Measurements from ENCODE around the gene HCFC1R1.
"Not testable (repeated sequence)": the region's sequence is repeated elsewhere in the genome, so short reads cannot be mapped to it uniquely, and the experiment has no call there.

HCFC1R1 gene

GRCh38 chr16:3056336-3057180, 32.8 kb upstream of the HCFC1R1 start:
- DNase-seq, result no peak

DNA sequence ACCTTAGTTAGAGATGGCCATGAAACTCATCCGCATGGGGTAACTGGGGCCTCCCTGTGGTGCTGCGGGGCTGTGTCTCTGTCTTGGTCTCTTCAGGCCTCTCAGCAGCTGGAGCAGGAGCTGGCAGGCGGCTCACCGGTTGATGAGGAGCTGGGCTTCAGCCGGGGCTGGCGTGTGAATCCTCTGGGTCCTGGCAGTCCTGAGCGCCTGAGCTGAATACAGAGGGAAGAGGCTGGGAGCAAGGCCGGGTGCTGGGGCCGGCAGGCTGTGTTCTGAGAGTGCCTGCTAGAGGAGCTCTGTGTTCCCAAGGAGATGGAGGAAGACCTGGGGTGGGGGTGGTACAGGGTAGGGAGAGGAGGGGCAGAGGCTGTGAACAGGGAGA, 32.0 kb upstream of the HCFC1R1 start:
- DNase-seq, result not testable (repeated sequence)

DNA sequence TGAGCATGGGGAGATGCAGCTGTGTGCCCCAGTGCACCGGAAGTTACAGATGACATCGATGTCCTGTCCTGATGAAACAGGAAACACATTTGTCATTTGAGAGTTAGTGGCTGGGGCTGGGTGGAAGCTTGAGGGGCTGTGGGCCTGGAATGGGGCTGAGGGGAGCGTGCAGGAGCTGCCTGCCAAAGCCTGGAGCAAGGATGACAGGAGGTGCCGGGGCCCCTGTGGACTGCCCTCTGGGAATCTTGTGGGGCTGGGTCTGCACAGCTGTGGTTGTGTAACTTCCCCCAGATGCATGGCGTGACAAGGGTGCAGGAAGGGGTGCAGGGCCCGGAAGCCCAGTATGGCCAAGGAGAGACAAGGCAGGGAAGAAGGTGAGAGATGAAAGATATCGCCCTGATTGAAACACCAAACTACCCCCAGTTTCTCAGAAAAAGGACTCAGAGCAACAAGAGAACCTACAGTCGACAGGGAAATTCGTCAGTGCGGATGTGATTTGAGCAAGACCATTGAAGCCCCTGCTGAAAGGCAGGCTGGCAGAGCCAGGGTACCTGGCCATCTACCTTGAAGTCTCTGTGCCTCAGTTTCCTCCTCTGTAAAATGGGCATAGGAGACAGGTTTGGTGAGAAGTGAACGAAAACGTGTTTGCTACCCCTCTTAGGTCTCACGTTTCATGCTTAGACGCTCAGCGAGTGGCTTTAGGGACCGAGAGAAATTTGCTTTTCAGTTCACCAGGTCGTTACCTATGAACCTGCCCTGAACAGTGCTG, 31.4 kb upstream of the HCFC1R1 start:
- DNase-seq, result no peak

GRCh38 chr16:3053330-3053710, 29.6 kb upstream of the HCFC1R1 start:
- DNase-seq, result not testable (repeated sequence)

GRCh38 chr16:3052571-3053329, 29.0 kb upstream of the HCFC1R1 start:
- DNase-seq, result not testable (repeated sequence)

DNA sequence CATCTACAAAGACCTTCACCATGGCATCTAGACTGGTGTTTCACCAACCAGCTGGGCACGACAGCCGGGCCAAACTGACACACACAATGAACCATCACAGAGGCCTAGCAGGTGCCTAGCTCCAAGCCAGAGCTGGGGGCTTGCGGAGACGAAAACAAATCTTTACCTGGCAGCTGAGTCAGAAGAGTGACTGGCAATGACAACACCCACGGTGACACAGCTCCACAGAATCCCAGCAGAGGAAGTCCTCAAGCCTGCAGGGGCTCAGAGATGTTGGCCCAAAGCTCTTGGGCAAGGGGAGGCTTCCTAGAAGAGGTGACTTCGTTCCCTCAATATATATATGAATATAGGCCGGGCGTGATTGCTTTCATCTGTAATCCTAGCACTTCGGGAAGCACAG, 27.8 kb upstream of the HCFC1R1 start:
- DNase-seq, result no peak

DNA sequence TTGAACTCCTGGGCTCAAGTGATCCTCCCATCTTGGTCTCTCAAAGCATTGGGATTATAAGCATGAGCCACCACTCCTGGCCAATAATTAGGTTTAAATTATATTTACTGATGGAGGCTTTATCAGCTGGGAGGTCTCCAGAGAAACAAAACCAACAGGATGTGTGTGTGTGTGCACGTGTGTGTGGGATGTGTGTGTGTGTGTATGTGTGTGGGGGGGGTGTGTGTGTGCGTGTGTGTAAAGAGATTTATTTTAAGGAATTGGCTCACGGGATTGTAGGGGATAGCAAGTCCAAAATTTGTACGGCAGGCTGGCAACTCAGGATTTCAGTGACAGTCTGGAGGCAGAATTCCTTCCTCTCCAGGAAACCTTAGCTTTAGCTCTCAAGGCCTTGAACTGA, 27.3 kb upstream of the HCFC1R1 start:
- DNase-seq, result no peak

DNA sequence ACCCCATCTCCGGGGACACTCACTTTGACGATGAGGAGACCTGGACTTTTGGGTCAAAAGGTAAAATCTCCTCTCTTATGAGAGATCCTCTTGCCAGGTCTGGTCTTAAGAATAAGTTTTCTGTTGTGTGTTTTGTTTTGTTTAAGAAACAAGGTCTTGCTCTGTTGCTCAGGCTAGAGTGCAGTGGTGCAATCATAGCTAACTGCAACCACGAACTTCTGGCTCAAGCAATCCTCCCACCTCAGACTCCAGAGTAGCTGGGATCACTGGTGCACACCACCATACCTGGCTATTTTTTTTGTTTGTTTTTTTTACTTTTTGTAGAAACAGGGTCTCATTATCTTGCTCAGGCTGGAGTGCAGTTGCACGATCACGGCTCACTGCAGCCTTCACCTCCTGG, 26.7 kb upstream of the HCFC1R1 start:
- DNase-seq, result no peak

DNA sequence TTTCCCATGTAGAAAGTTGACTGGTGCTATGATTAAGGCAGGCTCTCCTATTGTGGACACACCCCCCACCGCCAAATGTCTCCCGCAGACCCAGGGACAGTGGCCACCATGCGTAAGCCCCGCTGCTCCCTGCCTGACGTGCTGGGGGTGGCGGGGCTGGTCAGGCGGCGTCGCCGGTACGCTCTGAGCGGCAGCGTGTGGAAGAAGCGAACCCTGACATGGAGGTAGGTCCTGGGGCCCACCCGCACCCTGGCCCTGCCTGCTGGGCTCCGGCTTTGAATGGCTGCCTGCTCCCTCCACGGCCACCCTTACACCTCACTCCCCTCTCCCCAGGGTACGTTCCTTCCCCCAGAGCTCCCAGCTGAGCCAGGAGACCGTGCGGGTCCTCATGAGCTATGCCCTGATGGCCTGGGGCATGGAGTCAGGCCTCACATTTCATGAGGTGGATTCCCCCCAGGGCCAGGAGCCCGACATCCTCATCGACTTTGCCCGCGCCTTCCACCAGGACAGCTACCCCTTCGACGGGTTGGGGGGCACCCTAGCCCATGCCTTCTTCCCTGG, 26.3 kb upstream of the HCFC1R1 start:
- DNase-seq, result no peak

DNA sequence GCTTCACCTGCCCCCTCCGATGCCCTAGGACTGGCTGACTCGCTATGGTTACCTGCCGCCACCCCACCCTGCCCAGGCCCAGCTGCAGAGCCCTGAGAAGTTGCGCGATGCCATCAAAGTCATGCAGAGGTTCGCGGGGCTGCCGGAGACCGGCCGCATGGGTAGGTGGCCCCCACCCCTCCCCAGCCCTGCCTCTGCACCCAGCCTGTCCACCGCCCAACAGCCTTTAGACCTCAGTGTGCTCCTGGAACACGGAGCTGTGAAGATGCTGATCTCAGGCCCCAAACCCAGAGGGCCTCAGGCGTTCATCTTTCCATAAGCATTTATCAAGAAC, 23.6 kb upstream of the HCFC1R1 start:
- no peak for DNase-seq

GRCh38 chr16:3046641-3047386, 23.1 kb upstream of the HCFC1R1 start:
- no peak for DNase-seq

GRCh38 chr16:3045758-3046640, 22.3 kb upstream of the HCFC1R1 start, which contains the start of gene MMP25:
TSS of gene MMP25 (plus strand) at chr16:3046561. CDS start at chr16:3046918, 357 bp downstream.
- DNase-seq, result no peak

- no peak for DNase-seq
These were observed 21.0 kb upstream of the HCFC1R1 start for GRCh38 chr16:3044708-3045107.

- no peak for DNase-seq
These were observed 18.6 kb upstream of the HCFC1R1 start for GRCh38 chr16:3042376-3042775.

DNA sequence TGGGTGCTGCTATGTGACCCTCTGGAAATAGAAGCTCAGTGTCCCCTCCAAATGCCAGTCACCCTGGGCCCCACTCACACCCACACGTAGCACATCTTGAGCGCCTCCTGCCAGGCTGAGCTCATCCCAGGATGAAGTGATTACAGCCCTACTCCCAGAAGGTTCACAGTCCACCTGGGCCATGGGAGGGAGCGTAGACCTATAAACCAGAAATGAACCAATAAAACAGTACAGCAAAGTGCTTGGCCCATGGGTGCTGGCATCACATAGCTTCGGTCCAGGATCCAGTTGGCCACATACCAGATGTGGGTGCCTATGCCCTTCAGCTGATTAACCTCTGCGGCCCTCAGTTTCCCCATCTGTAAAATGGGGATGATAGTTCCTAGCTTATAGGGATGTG, 15.2 kb upstream of the HCFC1R1 start:
- DNase-seq, result no peak

GRCh38 chr16:3038256-3038655, 14.5 kb upstream of the HCFC1R1 start:
- DNase-seq, result peak; percentile 63

- peak; percentile 16 for DNase-seq
These were observed 13.1 kb upstream of the HCFC1R1 start, which contains the start of gene BICDL2 for GRCh38 chr16:3036726-3037315. TSS of gene BICDL2 (minus strand) at chr16:3036944. CDS start at chr16:3035496, 1,448 bp downstream.

GRCh38 chr16:3035972-3036725, 12.4 kb upstream of the HCFC1R1 start:
- no peak for DNase-seq

DNA sequence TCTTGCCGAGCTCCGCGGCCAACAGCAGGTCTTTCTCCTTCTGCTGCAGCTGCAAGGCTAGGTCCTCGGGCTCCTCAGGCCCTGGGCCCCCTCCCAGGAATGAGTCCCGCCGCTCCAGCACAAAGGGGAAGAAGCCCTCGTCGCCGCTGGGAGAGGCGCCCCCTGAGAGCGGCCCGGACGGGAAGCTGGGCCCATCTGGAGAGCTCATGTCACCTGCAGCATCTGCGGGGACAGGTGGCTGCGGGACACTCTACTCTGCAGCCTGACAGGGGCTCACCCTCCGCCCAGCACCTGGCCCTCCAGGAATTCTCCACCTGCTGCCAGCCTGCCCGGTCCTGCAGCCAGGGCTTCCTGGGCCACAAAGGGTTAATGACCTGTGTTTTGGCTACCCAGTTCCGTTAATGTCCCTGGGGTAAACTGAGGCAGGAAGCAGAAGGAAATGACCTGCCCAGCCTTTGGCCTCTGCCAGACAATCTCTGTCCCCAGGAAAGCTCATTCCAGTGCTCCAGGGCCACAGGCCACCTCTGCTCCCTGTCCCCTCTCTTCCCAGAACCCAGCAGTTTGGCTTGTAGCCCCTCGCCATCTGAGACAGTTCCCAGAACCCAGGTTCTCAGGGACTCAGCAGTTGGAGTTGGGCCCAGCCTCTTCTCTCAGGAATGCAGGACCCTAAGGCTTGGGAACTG, 11.7 kb upstream of the HCFC1R1 start:
- no peak for DNase-seq
